Keratinocyte (primary cell): ENCODE measurements around the gene SUPT6H. TPM values are rescaled to one million over a fixed set of nuclear protein-coding genes. Genes with fewer than 3 reads are reported as not detected.

Experiments used
- DNase-seq: peaks from one replicate; pipeline ENCODE4 v3.0.0-alpha.2; 2011; ENCODE audit warnings: low read depth, missing footprints, low spot score
- FAIRE-seq: peaks from 2 replicates; lab custom pipeline; 2011; peaks lifted over from hg19 to GRCh38; lab: Jason Lieb, UNC
- H2AFZ ChIP-seq: 2 replicates; pipeline ENCODE4 v1.6.0; 2012; ENCODE audit warnings: low read length, control low read depth, inconsistent platforms; ENCODE audit not compliant: control insufficient read depth
- H3K27ac ChIP-seq: 2 replicates; pipeline ENCODE4 v1.5.1; 2011; ENCODE audit warnings: low read length; ENCODE audit not compliant: control insufficient read depth, insufficient read depth
- H3K27me3 ChIP-seq: 3 replicates; pipeline ENCODE4 v1.6.0; 2011; ENCODE audit warnings: low read length; ENCODE audit not compliant: control insufficient read depth, insufficient read depth; ENCODE audit errors: extremely low read depth
- H3K36me3 ChIP-seq, 2 experiments: 2 replicates in 1 of 2; 3 replicates in 1 of 2; pipeline ENCODE4 v1.5.1; 2011; ENCODE audit warnings: low read length in 2 of 2, mild to moderate bottlenecking in 1 of 2; ENCODE audit not compliant: control insufficient read depth in 2 of 2, insufficient read depth in 2 of 2; ENCODE audit errors: extremely low read depth in 1 of 2
- H3K4me1 ChIP-seq: 3 replicates; pipeline ENCODE4 v1.5.1; 2011; ENCODE audit warnings: low read length; ENCODE audit not compliant: control insufficient read depth, insufficient read depth; ENCODE audit errors: extremely low read depth
- H3K4me2 ChIP-seq: 3 replicates; pipeline ENCODE4 v1.6.0; 2011; ENCODE audit warnings: low read depth, low read length; ENCODE audit not compliant: control insufficient read depth, insufficient read depth; ENCODE audit errors: extremely low read depth
- H3K4me3 ChIP-seq, 3 experiments: fragments of 200-600 bp in 1 of 3; sonication (generic) in 1 of 3; 2 replicates in 2 of 3; 3 replicates in 1 of 3; pipeline ENCODE4 v1.5.1; 2011 to 2016; ENCODE audit warnings: low read length in 3 of 3, mild to moderate bottlenecking in 3 of 3, control low read depth in 2 of 3, inconsistent platforms in 1 of 3, low read depth in 1 of 3, mixed read lengths in 1 of 3, mixed run types in 1 of 3, moderate library complexity in 1 of 3; ENCODE audit not compliant: control insufficient read depth in 2 of 3, insufficient read depth in 2 of 3; ENCODE audit errors: extremely low read depth in 1 of 3
- H3K79me2 ChIP-seq: 2 replicates; pipeline ENCODE4 v1.6.0; 2012; ENCODE audit warnings: low read length; ENCODE audit not compliant: control insufficient read depth, insufficient read depth
- H3K9ac ChIP-seq: 3 replicates; pipeline ENCODE4 v1.6.0; 2011; ENCODE audit warnings: low read length; ENCODE audit not compliant: control insufficient read depth, insufficient read depth; ENCODE audit errors: extremely low read depth
- H3K9me1 ChIP-seq: 3 replicates; pipeline ENCODE4 v1.6.0; 2011; ENCODE audit warnings: low read length; ENCODE audit not compliant: control insufficient read depth, insufficient read depth; ENCODE audit errors: extremely low read depth
- H3K9me3 ChIP-seq: 2 replicates; pipeline ENCODE4 v1.5.1; 2012; ENCODE audit warnings: low read depth, low read length; ENCODE audit not compliant: control insufficient read depth
- H4K20me1 ChIP-seq: 3 replicates; pipeline ENCODE4 v1.6.0; 2011; ENCODE audit warnings: low read length; ENCODE audit not compliant: control insufficient read depth, insufficient read depth; ENCODE audit errors: extremely low read depth
- EZH2 ChIP-seq: IDR thresholded peaks from one replicate; pipeline ENCODE4 v1.6.1; 2012; ENCODE audit warnings: inconsistent platforms, mild to moderate bottlenecking, low read length, moderate library complexity
- dilution Hi-C: fragments of 300-500 bp; cut with MboI; formaldehyde crosslinking; loops from one replicate; pipeline ENCODE4 v1.7.0; 2020; ENCODE audit warnings: low sequenced_read_pairs; ENCODE audit not compliant: extremely low pct_ligation_motif_present
- polyA plus RNA-seq, 5 experiments: library from polyadenylated mRNA; depleted of rRNA in 3 of 5; stranded (reverse) in 3 of 5; stranded (forward) in 1 of 5; unstranded in 1 of 5; fragments of >200 nt; gene quantifications; 1 replicate in 1 of 5; 2 replicates in 3 of 5; 3 replicates in 1 of 5; pipeline versions ENCODE4 v1.2.1 to v1.2.3, GENCODE V29; 2011 to 2012; ENCODE audit warnings: missing spikeins in 2 of 5, low read depth in 1 of 5, low replicate concordance in 1 of 5
- TF ChIP-seq, protein P1 (sequence below), 3 experiments: IDR thresholded peaks in 1 of 3; conservative IDR thresholded peaks in 1 of 3; optimal IDR thresholded peaks in 1 of 3; 2 replicates in 2 of 3; 3 replicates in 1 of 3; pipeline versions ENCODE3 to v1.5.1; 2011; ENCODE audit warnings: low read length in 3 of 3, mild to moderate bottlenecking in 3 of 3, moderate library complexity in 2 of 3, control low read depth in 1 of 3, inconsistent platforms in 1 of 3; ENCODE audit not compliant: insufficient read depth in 2 of 3; ENCODE audit errors: extremely low read depth in 1 of 3

Gene SUPT6H
- polyA plus RNA-seq, 1 donor (not counting 4 experiments of a cell fraction or from before 2014, with no cell fraction given) = 32.1 TPM

DNA sequence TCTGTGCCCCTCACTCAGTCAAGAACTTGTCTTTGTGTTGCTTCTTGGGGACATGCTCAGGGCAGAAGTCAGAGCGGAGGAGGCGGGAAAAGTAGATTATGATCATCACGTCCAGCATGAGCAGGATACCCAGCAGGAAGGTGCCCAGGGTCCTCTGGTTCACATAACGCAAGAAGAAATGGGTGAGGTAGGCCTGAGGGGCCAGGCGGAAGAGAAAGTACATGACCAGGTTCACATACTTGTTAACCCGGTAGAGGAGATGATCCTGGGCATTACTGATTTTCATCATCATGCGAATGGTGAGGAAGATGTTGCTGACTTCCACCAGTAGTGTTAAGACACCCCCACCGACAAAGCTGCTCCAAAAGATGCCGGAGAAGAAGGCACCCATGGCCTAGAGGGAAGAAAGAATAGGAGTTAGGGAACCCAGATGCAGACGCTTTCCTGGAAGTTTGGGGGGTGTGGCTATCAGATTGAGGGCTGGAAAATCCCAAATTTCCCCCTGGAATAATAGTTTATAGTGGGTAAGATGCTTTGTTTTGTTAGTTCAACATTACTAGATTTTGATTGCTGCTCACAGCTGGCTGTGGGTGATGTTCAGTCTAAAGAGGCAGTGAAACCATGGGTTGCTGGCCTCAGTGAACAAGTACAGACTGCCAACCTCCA is 62.6 kb downstream of the SUPT6H start:
- Histone ChIP-seq H3K79me2 (peaks cover 37% of the 10 kb centered on the region), H3K4me2 (peak overlapping the region; percentile 85), H3K27me3 (no peaks in the 10 kb centered on the region), H3K9me3 (no peaks in the 10 kb centered on the region), H3K9ac (peak overlapping the region; percentile 98), H3K9me1 (no peaks in the 10 kb centered on the region), H3K4me1 (peaks cover 53% of the 10 kb centered on the region), H2AFZ (no peak overlapping the region), H4K20me1 (peaks cover 28% of the 10 kb centered on the region), H3K27ac (peak overlapping the region; percentile 82), H3K4me3 (peak overlapping the region in 1 of 3 experiments; percentile 68), H3K36me3 (peaks cover 22 to 41% of the 10 kb centered on the region in 2 experiments)
- DNase-seq (no peak), FAIRE-seq (no peak)
- dilution Hi-C loops = no loop called here
- no peak for TF ChIP-seq EZH2
- TF ChIP-seq, protein P1, sequence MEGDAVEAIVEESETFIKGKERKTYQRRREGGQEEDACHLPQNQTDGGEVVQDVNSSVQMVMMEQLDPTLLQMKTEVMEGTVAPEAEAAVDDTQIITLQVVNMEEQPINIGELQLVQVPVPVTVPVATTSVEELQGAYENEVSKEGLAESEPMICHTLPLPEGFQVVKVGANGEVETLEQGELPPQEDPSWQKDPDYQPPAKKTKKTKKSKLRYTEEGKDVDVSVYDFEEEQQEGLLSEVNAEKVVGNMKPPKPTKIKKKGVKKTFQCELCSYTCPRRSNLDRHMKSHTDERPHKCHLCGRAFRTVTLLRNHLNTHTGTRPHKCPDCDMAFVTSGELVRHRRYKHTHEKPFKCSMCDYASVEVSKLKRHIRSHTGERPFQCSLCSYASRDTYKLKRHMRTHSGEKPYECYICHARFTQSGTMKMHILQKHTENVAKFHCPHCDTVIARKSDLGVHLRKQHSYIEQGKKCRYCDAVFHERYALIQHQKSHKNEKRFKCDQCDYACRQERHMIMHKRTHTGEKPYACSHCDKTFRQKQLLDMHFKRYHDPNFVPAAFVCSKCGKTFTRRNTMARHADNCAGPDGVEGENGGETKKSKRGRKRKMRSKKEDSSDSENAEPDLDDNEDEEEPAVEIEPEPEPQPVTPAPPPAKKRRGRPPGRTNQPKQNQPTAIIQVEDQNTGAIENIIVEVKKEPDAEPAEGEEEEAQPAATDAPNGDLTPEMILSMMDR (optimal IDR thresholded peaks at IDR 0.05 in 1 of 3, IDR thresholded peaks at IDR 0.05 in 1 of 3, conservative IDR thresholded peaks at IDR 0.05 in 1 of 3; ENCODE audit: extremely low read depth in 1 of 3, insufficient read depth in 2 of 3, low read length in 3 of 3) = no peak

DNA sequence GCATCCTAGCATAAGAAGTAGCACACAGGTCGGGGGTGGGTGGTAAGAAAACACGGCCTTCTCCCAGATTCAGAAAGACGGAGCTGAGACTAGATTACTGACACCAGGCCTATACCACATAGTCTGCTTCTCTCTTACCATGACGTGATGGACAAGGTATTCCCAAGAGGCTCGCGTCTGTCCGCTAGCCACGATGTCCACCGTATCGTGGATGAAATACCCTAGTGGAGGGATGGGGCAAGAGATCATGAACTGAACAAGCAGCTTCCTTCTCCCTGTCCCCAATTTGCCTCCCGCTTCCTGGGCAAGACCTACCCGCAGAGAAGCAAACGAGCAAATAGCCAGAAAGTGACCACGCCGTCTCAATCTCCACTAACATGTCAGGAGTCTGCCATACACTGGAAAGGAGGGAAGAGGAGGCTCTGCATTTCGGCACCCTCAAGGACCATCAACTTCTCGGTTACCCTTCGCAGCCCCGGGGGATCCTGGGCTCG is 63.2 kb downstream of the SUPT6H start:
- H3K4me2 ChIP-seq = peak overlapping the region; percentile 85
- peak overlapping the region; percentile 61 to 68 (median 62) for H3K4me3 ChIP-seq
- no peaks in the 10 kb centered on the region for H3K9me1 ChIP-seq
- H3K9me3 ChIP-seq = no peaks in the 10 kb centered on the region
- DNase-seq (no peak), FAIRE-seq (no peak)
- H3K9ac ChIP-seq = peak overlapping the region; percentile 98
- TF ChIP-seq EZH2 = no peak
- TF ChIP-seq, protein P1 (optimal IDR thresholded peaks at IDR 0.05 in 1 of 3, IDR thresholded peaks at IDR 0.05 in 1 of 3, conservative IDR thresholded peaks at IDR 0.05 in 1 of 3; ENCODE audit: extremely low read depth in 1 of 3, insufficient read depth in 2 of 3, low read length in 3 of 3) = peak in 1 of 3 experiments; percentile 25
- H3K27ac ChIP-seq = peak overlapping the region; percentile 82
- H3K79me2 ChIP-seq = peaks cover 32% of the 10 kb centered on the region
- H3K36me3 ChIP-seq = peaks cover 22 to 41% of the 10 kb centered on the region in 2 experiments
- H3K4me1 ChIP-seq = peaks cover 53% of the 10 kb centered on the region
- dilution Hi-C loops = no loop called here
- H3K27me3 ChIP-seq = no peaks in the 10 kb centered on the region
- no peak overlapping the region for H2AFZ ChIP-seq
- peaks cover 28% of the 10 kb centered on the region for H4K20me1 ChIP-seq
